Measurements from ENCODE around the gene MEGF6. TPM values are rescaled to one million over a fixed set of nuclear protein-coding genes. Genes with fewer than 3 reads are reported as not detected.
A peak's percentile ranks its signal among the peaks of the same experiment; 100 is the strongest.

Gene MEGF6
- total RNA-seq, 1 donor from 2014 or later = 194 TPM

GRCh38 chr1:3534803-3535637, 76.3 kb downstream of the MEGF6 start:
- peaks cover 12 to 22% of the 10 kb centered on the region in 2 donors for H3K4me1 ChIP-seq
- H3K36me3 ChIP-seq = no peaks in the 10 kb centered on the region
- intact Hi-C loops (cut with DNase I) = no loop called here
- H3K27ac ChIP-seq = peak overlapping the region in 1 of 2 donors; percentile 10
- H3K4me3 ChIP-seq = no peak overlapping the region
- H3K27me3 ChIP-seq = no peaks in the 10 kb centered on the region
- no peaks in the 10 kb centered on the region for H3K9me3 ChIP-seq
- no peak for DNase-seq (ENCODE audit: low spot score in 2 of 2)
- TF ChIP-seq, protein P1, sequence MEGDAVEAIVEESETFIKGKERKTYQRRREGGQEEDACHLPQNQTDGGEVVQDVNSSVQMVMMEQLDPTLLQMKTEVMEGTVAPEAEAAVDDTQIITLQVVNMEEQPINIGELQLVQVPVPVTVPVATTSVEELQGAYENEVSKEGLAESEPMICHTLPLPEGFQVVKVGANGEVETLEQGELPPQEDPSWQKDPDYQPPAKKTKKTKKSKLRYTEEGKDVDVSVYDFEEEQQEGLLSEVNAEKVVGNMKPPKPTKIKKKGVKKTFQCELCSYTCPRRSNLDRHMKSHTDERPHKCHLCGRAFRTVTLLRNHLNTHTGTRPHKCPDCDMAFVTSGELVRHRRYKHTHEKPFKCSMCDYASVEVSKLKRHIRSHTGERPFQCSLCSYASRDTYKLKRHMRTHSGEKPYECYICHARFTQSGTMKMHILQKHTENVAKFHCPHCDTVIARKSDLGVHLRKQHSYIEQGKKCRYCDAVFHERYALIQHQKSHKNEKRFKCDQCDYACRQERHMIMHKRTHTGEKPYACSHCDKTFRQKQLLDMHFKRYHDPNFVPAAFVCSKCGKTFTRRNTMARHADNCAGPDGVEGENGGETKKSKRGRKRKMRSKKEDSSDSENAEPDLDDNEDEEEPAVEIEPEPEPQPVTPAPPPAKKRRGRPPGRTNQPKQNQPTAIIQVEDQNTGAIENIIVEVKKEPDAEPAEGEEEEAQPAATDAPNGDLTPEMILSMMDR (IDR thresholded peaks at IDR 0.05) = no peak

DNA sequence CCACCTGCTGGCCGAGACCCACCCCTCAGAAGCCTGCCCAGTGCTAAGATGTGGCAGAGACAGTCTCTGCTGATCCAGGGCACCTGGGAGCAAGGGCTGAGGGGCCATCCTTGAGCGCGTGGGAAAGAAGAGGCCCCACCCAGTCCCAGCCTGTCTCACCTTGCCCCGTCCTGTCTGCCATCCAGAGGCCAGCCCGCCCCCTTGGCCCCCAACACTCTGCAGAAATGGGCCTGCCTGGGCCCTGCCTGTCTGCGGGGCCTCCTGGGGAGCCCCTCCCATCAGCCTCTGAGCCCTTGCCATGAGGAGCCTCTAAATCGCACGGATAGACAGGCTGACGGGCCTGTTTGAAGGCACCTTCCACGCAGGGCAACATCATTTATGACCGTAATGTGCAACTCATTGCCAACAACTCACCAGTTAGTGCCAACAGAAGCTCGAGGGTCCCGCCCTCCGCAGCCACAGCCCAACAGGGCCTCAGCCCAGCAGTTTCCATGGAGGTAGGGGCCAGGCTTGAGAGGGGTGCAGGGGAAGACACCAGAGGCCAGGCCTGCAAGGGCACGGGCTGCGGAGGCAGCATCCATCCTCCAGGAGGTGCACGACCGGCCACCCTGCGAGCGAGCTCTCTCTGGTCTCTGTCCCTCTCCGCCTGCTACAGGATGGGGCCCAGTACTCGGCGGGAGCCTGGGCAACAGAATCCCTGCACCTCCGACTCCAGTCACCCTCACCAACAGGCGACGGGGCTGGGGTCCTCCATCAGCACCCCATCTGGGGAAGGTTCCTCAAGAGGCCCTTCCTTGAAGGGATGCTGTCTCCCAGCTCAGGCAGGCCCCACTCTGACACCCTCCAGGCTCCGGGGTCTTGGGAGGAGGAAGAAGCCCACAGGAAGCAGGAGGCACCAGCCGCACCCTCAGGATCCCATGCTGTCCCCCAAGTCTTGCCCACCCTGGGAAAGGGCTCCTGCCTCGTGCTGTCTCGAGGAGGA, 78.0 kb downstream of the MEGF6 start:
- DNase-seq (ENCODE audit: low spot score in 2 of 2) = no peak
- H3K9me3 ChIP-seq = no peaks in the 10 kb centered on the region
- intact Hi-C loops (cut with DNase I) = no loop called here
- H3K4me1 ChIP-seq = peaks cover 10 to 26% of the 10 kb centered on the region in 2 donors
- no peaks in the 10 kb centered on the region for H3K36me3 ChIP-seq
- H3K27ac ChIP-seq = no peak overlapping the region
- H3K4me3 ChIP-seq = no peak overlapping the region
- TF ChIP-seq, protein P1 (IDR thresholded peaks at IDR 0.05) = no peak
- no peaks in the 10 kb centered on the region for H3K27me3 ChIP-seq

- TF ChIP-seq, protein P1 (IDR thresholded peaks at IDR 0.05) = no peak
- no peak for DNase-seq (ENCODE audit: low spot score in 2 of 2)
- peak overlapping the region; percentile 88 to 92 for H3K27ac ChIP-seq
- no peaks in the 10 kb centered on the region for H3K36me3 ChIP-seq
- H3K4me1 ChIP-seq = peaks cover 20 to 40% of the 10 kb centered on the region in 2 donors
- no peaks in the 10 kb centered on the region for H3K27me3 ChIP-seq
- intact Hi-C loops (cut with DNase I) = loop anchor here (1.0 to 2.0 kb wide), 2 partner anchors 11 to 27 kb away; no protein-coding TSS in a partner anchor
- no peaks in the 10 kb centered on the region for H3K9me3 ChIP-seq
- peak overlapping the region in 1 of 2 donors; percentile 82 for H3K4me3 ChIP-seq
Observed at GRCh38 chr1:3531928-3532327, 79.4 kb downstream of the MEGF6 start.

- no peaks in the 10 kb centered on the region for H3K27me3 ChIP-seq
- no peaks in the 10 kb centered on the region for H3K9me3 ChIP-seq
- TF ChIP-seq, protein P1 (IDR thresholded peaks at IDR 0.05) = no peak
- H3K27ac ChIP-seq = peak overlapping the region; percentile 88 to 92
- H3K4me3 ChIP-seq = peak overlapping the region; percentile 82 to 83
- peak; percentile 33 to 84 for DNase-seq (ENCODE audit: low spot score in 2 of 2)
- intact Hi-C loops (cut with DNase I) = loop anchor here (1.0 to 2.0 kb wide), 2 partner anchors 12 to 26 kb away; no protein-coding TSS in a partner anchor
- H3K4me1 ChIP-seq = peaks cover 21 to 44% of the 10 kb centered on the region in 2 donors
- H3K36me3 ChIP-seq = no peaks in the 10 kb centered on the region
Observed at GRCh38 chr1:3530926-3531818, 80.1 kb downstream of the MEGF6 start.

Data from ascending aorta (tissue), 2 donors.